ENCODE results near the gene PAEP. TPM values are rescaled to one million over a fixed set of nuclear protein-coding genes. Genes with fewer than 3 reads are reported as not detected.
"Not testable (repeated sequence)": the region's sequence is repeated elsewhere in the genome, so short reads cannot be mapped to it uniquely, and the experiment has no call there.

PAEP gene
- total RNA-seq = not detected

DNA sequence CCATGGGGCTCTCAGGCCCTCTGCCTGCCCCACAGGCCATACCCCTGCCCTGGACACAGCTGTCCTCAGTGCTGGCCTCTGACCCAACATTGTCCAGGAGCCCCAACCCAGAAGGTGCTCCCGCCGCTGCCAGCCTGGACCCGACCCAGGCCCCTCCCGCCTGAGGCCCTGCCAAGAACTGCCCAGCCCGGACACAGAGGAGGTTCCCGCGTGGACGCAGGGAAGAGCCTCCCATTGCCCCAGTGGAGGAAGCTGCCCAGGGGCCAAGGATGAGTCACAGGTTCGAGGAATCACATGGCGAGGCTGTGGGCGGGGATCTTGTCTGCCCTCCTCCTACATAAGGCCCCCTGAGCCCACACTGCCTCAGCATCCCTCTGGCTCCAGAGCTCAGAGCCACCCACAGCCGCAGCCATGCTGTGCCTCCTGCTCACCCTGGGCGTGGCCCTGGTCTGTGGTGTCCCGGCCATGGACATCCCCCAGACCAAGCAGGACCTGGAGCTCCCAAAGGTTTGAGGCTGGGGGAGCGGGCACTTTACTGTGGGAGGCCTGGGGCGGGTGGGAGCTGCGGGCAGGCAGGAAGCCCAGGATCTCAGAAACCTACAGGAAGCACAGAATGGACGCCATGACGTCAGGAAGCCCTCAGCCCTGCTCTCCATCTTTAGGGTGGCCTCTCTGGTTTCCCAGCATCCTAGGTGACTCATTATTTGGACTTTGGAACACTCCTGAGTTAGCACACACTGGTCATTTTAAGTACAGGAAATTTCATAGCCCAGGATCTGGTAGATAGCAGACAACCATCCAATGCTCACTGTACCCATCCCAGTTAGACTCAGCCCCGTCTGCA lies at the start of gene PAEP:
PAEP (plus strand) TSS at position 366 of the 844 bp plus-strand sequence.
- no peak for DNase-seq (ENCODE audit: low spot score)
- no peak for ATAC-seq

GRCh38 chr9:135512241-135512603 lies 49.3 kb upstream of the PAEP start:
- DNase-seq (ENCODE audit: low spot score) = peak; percentile 7
- no peak for ATAC-seq

- ATAC-seq (no peak), DNase-seq (ENCODE audit: low spot score) (peak; percentile 22)
Measured at GRCh38 chr9:135512904-135513303, 48.7 kb upstream of the PAEP start.

GRCh38 chr9:135513351-135513846 lies 48.2 kb upstream of the PAEP start:
- DNase-seq (ENCODE audit: low spot score) = peak; percentile 11
- ATAC-seq = no peak

- not testable (repeated sequence) for ATAC-seq
- peak; percentile 23 for DNase-seq (ENCODE audit: low spot score)
Measured at GRCh38 chr9:135513906-135514305, 47.6 kb upstream of the PAEP start.

DNA sequence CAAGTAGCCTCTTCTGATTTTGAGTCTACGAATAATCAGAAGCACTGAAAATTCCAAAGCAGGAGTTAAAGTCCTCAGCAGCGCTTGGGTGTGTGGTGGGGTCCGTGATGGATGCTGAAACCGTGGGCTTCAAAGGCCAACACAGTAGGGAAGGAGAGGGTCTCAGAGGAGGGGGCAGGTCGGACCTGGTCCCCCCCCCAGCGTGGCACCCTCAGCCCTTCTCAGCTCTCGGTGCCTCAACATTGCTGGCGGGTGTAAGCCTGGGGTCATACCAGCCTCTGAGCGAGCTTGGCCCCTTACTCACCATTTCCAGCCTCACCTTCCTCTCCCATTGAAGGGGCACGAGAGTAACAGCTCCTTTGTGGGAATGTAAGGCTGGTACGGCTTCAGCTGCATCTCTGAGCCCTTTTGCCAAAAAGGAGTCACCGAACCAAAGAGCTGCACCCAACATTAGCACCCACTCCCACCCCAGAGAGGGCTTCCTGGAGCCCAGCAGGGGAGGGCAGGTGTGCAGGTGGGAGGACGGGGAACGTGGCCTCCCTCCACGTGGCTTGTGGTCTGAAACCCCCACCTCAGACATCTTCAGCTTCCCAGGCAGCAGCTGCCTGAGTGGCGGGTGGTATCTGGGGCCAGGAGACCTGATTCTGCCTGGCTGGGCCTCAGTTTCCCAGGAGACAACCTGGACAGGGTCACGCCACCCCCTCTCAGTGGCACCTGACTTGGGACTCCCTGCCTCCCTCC lies 47.0 kb upstream of the PAEP start:
- DNase-seq (ENCODE audit: low spot score) (peak; percentile 36), ATAC-seq (no peak)

GRCh38 chr9:135515083-135515951 lies 46.2 kb upstream of the PAEP start:
- DNase-seq (ENCODE audit: low spot score) (peak; percentile 35), ATAC-seq (no peak)

- ATAC-seq = no peak
- DNase-seq (ENCODE audit: low spot score) = peak; percentile 26
Measured at GRCh38 chr9:135516132-135516860, 45.3 kb upstream of the PAEP start.

DNA sequence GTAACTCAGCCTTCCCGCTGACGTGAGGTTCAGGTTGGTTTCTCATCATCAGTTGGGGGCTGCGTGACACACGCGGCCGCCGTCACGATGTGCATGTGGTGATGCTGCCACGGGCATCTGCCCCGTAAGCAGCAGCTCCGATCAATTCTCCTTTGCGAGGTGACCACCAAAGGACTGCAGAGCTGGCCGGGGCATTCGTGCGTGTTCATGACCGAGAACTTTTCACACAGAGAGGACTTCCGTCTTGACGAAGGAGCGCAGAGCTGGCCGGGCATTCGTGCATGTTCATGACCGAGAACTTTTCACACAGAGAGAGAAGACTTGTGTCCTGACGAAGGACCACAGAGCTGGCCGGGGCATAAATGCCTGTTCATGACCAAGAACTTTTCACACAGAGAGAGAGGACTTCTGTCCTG lies 44.1 kb upstream of the PAEP start:
- ATAC-seq = no peak
- DNase-seq (ENCODE audit: low spot score) = peak; percentile 38

DNA sequence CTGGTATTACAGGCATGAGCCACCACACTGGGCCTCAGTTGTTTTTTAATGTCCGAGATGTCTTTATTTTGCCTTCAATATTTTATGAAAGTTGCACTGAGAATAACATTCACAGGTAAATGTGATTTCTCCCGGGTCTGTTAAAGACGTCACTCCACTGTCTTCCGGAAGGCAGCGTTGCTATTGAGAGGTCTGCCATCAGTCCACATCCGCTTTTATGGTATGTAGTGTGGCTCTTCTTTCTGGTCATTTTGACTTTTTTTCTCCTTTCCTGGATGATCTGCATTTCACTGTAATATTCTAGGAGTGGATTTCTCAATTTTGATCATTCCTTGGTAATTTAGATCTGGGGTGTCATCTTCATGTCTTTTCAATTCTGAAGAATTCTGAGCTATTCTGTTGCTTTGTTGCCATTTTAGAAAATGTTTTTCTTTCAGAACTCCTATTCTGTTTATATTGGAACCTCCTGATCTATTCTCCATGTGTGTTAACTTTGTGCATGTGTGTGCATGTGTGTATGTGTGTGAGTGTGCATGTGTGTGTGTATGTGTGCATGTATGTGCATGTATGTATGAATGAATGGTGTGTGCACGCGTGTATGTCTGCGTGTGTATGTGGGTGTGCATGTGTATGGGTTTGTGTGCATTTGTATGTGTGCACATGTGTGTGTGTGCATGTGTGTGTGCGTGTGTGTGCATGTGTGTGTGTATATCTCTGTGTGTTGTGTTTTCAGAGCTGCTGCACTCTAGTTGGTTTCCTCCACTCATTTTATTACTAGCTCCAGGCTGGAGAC lies 42.2 kb upstream of the PAEP start:
- DNase-seq (ENCODE audit: low spot score) (no peak), ATAC-seq (no peak)

GRCh38 chr9:135520916-135521607 lies 40.5 kb upstream of the PAEP start, which contains the start of gene LCN1:
LCN1 (plus strand) TSS chr9:135521440; CDS start chr9:135521498, 58 bp downstream.
- no peak for ATAC-seq
- DNase-seq (ENCODE audit: low spot score) = peak; percentile 28

- ATAC-seq = no peak
- peak; percentile 29 for DNase-seq (ENCODE audit: low spot score)
Measured at GRCh38 chr9:135521608-135522095, 39.9 kb upstream of the PAEP start.

- DNase-seq (ENCODE audit: low spot score) (peak; percentile 39), ATAC-seq (no peak)
Measured at GRCh38 chr9:135522137-135522877, 39.2 kb upstream of the PAEP start.

- ATAC-seq (no peak), DNase-seq (ENCODE audit: low spot score) (peak; percentile 39)
Measured at GRCh38 chr9:135522931-135523330, 38.6 kb upstream of the PAEP start.

DNA sequence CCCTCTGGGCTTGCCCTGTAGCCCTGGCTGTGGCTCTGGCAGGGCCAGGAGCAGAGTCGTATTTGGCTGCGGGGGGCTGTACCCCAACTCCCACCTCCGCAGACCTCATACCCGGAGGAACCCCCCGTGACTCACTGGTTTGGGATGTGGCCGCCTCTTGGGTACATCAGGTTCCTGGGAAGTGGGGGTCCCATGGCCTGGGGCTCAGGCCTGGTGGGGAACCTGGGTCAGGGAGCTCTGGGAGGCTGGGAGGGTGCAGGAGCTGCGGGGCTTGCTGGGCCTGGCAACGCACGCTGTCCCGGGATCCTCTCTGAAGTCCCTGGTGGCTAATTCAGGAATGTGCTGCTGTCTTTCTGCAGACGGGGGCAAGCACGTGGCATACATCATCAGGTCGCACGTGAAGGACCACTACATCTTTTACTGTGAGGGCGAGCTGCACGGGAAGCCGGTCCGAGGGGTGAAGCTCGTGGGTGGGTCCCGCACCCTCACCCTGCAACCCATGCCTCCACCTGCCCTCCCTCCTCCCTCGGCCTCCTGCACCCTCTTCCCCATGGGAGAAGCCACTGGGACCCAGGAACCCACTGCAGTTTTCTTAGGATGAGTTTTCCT lies 37.9 kb upstream of the PAEP start:
- DNase-seq (ENCODE audit: low spot score) = peak; percentile 37
- no peak for ATAC-seq

DNA sequence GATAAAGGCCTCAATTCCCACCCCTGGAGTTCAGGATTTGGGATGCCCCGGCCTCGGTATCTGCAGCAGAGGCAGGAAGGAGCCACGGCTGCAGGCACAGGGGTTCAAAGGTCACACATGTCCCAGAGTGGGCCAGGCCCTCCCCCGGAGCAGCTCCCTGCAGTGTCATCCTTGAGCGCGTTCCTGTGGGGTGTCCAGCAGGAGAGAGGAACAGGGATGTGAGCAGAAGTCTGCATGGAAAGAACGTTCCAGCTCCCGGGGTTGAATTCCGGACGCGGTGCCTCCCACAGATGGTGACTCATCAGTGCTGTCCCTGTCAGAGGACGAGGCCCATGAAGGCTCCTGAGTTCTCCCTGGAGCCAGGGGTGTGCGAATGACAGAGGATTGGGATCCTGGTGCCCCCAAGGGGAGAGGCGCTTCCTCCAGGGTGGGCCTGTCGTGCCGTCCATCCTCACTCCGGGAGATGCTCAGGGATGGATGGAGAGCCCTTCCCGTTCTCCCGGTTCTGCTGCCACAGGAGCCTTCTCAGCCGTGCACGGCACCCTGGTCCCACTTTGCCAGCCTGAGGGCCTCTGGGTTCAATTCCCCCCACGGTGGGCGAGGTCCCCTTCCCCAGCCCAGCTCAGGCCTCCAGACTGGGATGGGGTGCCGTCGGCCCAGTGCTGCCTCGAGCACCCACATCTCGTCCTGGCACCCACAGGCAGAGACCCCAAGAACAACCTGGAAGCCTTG lies 37.3 kb upstream of the PAEP start:
- DNase-seq (ENCODE audit: low spot score) (peak; percentile 41), ATAC-seq (no peak)

All from left lobe of liver (tissue), 2 donors.